ENCODE data around the gene POP7. TPM values are rescaled to one million over a fixed set of nuclear protein-coding genes. Genes with fewer than 3 reads are reported as not detected.

Gene POP7
- total RNA-seq, 1 experiment from 2014 or later, result 52.3 TPM

DNA sequence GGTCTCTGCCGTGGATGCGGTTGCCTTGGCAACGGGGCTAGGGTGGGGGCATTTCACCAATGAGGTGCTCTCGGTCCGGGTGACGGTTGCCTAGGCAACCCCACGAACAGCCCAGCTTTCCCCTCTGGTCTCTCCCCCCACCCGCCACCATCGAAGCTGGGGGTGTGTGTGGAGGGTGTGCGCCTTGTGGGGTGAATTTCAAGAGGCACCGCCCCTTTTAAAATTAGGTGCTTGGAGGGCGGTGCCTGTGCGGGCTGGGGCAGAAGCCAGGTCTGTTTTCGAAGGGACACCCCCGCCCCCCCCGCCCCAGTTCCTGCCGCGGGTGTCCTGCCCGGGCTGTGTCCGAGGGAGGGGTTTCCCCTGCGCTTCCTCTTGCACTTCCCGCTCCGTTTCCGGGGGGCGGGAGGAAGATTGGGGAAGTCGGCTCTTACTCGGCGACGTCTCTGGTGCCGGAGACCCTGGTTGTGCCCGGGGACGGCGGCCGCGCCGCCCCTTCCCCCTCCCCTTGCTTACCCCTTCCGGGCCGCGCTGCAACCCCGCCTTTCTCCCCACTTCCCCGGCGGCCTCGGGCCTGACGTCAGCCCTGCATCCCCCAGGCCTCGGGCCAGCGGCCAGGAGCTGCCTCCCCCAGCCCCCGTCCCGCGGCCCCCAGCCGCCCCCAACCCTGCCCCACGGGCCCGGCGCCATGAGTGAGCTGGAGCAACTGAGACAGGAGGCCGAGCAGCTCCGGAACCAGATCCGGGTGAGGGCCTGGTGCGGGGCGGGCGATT is 30.2 kb upstream of the POP7 start:
- Histone ChIP-seq H3K27me3 (ENCODE audit: control insufficient read depth, insufficient read depth, low read length) (no peaks in the 10 kb centered on the region), H3K27ac (ENCODE audit: low read length) (peak overlapping the region; percentile 48; the same call in 1 of the 2 replicates), H3K36me3 (ENCODE audit: control insufficient read depth, insufficient read depth, low read length) (peaks cover 3% of the 10 kb centered on the region), H3K4me3 (ENCODE audit: low read depth in 2 of 2, low read length in 2 of 2) (peak overlapping the region; percentile 66 to 93), H3K4me1 (ENCODE audit: control insufficient read depth, insufficient read depth, low read length) (peaks cover 40% of the 10 kb centered on the region), H3K9me3 (ENCODE audit: control insufficient read depth, insufficient read depth, low read depth, low read length) (no peaks in the 10 kb centered on the region)
- ChIA-PET CTCF (interaction anchor here (0.6 to 1.2 kb wide), 2 partner anchors 14 to 89 kb away, joined by 3 to 8 read pairs; no protein-coding TSS in a partner anchor), POLR2A (interaction anchor here (0.6 to 0.7 kb wide), 2 partner anchors 25 to 30 kb away, joined by 3 to 5 read pairs; no protein-coding TSS in a partner anchor)
- in situ Hi-C loops (cut with HindIII; ENCODE audit: low pct_unique_long_range_greater_than_20kb, low sequenced_read_pairs) (no loop called here), intact Hi-C loops (cut with micrococcal nuclease; ENCODE audit: unreplicated experiment) (no loop called here)
- BruUV-seq (replicated peaks), result no TSS peak
- no peak for DNase-seq (ENCODE audit: low read depth, low spot score)
- ATAC-seq, result peak; percentile 5
- TF ChIP-seq, protein P1, sequence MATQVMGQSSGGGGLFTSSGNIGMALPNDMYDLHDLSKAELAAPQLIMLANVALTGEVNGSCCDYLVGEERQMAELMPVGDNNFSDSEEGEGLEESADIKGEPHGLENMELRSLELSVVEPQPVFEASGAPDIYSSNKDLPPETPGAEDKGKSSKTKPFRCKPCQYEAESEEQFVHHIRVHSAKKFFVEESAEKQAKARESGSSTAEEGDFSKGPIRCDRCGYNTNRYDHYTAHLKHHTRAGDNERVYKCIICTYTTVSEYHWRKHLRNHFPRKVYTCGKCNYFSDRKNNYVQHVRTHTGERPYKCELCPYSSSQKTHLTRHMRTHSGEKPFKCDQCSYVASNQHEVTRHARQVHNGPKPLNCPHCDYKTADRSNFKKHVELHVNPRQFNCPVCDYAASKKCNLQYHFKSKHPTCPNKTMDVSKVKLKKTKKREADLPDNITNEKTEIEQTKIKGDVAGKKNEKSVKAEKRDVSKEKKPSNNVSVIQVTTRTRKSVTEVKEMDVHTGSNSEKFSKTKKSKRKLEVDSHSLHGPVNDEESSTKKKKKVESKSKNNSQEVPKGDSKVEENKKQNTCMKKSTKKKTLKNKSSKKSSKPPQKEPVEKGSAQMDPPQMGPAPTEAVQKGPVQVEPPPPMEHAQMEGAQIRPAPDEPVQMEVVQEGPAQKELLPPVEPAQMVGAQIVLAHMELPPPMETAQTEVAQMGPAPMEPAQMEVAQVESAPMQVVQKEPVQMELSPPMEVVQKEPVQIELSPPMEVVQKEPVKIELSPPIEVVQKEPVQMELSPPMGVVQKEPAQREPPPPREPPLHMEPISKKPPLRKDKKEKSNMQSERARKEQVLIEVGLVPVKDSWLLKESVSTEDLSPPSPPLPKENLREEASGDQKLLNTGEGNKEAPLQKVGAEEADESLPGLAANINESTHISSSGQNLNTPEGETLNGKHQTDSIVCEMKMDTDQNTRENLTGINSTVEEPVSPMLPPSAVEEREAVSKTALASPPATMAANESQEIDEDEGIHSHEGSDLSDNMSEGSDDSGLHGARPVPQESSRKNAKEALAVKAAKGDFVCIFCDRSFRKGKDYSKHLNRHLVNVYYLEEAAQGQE (IDR thresholded peaks at IDR 0.05; ENCODE audit: insufficient read depth in 1 of 2, low read depth in 2 of 2, low read length in 1 of 2), result no peak
- TF ChIP-seq SIN3A (IDR thresholded peaks at IDR 0.05; ENCODE audit: borderline replicate concordance, insufficient read depth, low read depth, low read length) (no peak), POLR2AphosphoS5 (IDR thresholded peaks at IDR 0.05; ENCODE audit: low read depth, low read length) (no peak), TCF7L2 (IDR thresholded peaks at IDR 0.05; ENCODE audit: low read depth, low read length) (no peak)
- TF ChIP-seq, protein P2, sequence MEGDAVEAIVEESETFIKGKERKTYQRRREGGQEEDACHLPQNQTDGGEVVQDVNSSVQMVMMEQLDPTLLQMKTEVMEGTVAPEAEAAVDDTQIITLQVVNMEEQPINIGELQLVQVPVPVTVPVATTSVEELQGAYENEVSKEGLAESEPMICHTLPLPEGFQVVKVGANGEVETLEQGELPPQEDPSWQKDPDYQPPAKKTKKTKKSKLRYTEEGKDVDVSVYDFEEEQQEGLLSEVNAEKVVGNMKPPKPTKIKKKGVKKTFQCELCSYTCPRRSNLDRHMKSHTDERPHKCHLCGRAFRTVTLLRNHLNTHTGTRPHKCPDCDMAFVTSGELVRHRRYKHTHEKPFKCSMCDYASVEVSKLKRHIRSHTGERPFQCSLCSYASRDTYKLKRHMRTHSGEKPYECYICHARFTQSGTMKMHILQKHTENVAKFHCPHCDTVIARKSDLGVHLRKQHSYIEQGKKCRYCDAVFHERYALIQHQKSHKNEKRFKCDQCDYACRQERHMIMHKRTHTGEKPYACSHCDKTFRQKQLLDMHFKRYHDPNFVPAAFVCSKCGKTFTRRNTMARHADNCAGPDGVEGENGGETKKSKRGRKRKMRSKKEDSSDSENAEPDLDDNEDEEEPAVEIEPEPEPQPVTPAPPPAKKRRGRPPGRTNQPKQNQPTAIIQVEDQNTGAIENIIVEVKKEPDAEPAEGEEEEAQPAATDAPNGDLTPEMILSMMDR (IDR thresholded peaks at IDR 0.05), result no peak

- TF ChIP-seq POLR2AphosphoS5 (IDR thresholded peaks at IDR 0.05; ENCODE audit: low read depth, low read length) (no peak), SIN3A (IDR thresholded peaks at IDR 0.05; ENCODE audit: borderline replicate concordance, insufficient read depth, low read depth, low read length) (no peak), TCF7L2 (IDR thresholded peaks at IDR 0.05; ENCODE audit: low read depth, low read length) (no peak)
- TF ChIP-seq, protein P2 (IDR thresholded peaks at IDR 0.05), result no peak
- TF ChIP-seq, protein P1 (IDR thresholded peaks at IDR 0.05; ENCODE audit: insufficient read depth in 1 of 2, low read depth in 2 of 2, low read length in 1 of 2), result no peak
- Histone ChIP-seq H3K36me3 (ENCODE audit: control insufficient read depth, insufficient read depth, low read length) (peaks cover 3% of the 10 kb centered on the region), H3K4me3 (ENCODE audit: low read depth in 2 of 2, low read length in 2 of 2) (peak overlapping the region; percentile 15 to 93; a peak in 2 of 4 replicates), H3K9me3 (ENCODE audit: control insufficient read depth, insufficient read depth, low read depth, low read length) (no peaks in the 10 kb centered on the region), H3K4me1 (ENCODE audit: control insufficient read depth, insufficient read depth, low read length) (peaks cover 48% of the 10 kb centered on the region), H3K27me3 (ENCODE audit: control insufficient read depth, insufficient read depth, low read length) (no peaks in the 10 kb centered on the region), H3K27ac (ENCODE audit: low read length) (no peak overlapping the region)
- DNase-seq (ENCODE audit: low read depth, low spot score) (no peak), ATAC-seq (no peak)
- ChIA-PET POLR2A (interaction anchor here (0.6 to 0.7 kb wide), 2 partner anchors 26 to 31 kb away, joined by 3 to 5 read pairs; no protein-coding TSS in a partner anchor), CTCF (interaction anchor here (1.2 kb wide), 1 partner anchor 13 kb away, joined by 3 read pairs; no protein-coding TSS in a partner anchor)
- in situ Hi-C loops (cut with HindIII; ENCODE audit: low pct_unique_long_range_greater_than_20kb, low sequenced_read_pairs), result no loop called here
- no TSS peak for BruUV-seq (replicated peaks)
- intact Hi-C loops (cut with micrococcal nuclease; ENCODE audit: unreplicated experiment), result no loop called here
Measured at GRCh38 chr7:100676501-100677306, 29.2 kb upstream of the POP7 start.
